H9 (cell line): ENCODE results near the gene KLK15. TPM values are rescaled to one million over a fixed set of nuclear protein-coding genes. Genes with fewer than 3 reads are reported as not detected.

Source experiments
- DNase-seq: peaks from one replicate; pipeline ENCODE4 v3.0.0-alpha.2; 2017
- H2AFZ ChIP-seq: one replicate; pipeline ENCODE4 v1.6.1; 2013; ENCODE audit warnings: mild to moderate bottlenecking, low read length, control low read depth, moderate library complexity
- H2AK5ac ChIP-seq: 2 replicates; pipeline ENCODE4 v1.6.1; 2013; ENCODE audit warnings: low read length, control low read depth, mixed read lengths; ENCODE audit not compliant: insufficient read length
- H2BK120ac ChIP-seq: one replicate; pipeline ENCODE4 v1.6.1; 2013; ENCODE audit warnings: low read depth, mild to moderate bottlenecking, low read length, control low read depth, inconsistent platforms; ENCODE audit not compliant: poor library complexity, severe bottlenecking
- H2BK12ac ChIP-seq: 2 replicates; pipeline ENCODE4 v1.6.1; 2013; ENCODE audit warnings: low read length, control low read depth, mixed read lengths, low read depth; ENCODE audit not compliant: insufficient read length
- H2BK15ac ChIP-seq: 2 replicates; pipeline ENCODE4 v1.6.1; 2013; ENCODE audit warnings: low read depth, low read length, control low read depth
- H2BK20ac ChIP-seq: one replicate; pipeline ENCODE4 v1.6.1; 2013; ENCODE audit warnings: low read depth, mild to moderate bottlenecking, low read length, control low read depth, inconsistent platforms; ENCODE audit not compliant: poor library complexity, severe bottlenecking
- H2BK5ac ChIP-seq: 2 replicates; pipeline ENCODE4 v1.6.1; 2013; ENCODE audit warnings: low read length, control low read depth, mixed read lengths; ENCODE audit not compliant: insufficient read length
- H3K14ac ChIP-seq: 2 replicates; pipeline ENCODE4 v1.6.1; 2013; ENCODE audit warnings: low read length, control low read depth; ENCODE audit not compliant: insufficient read depth
- H3K18ac ChIP-seq: 2 replicates; pipeline ENCODE4 v1.6.1; 2013; ENCODE audit warnings: low read depth, mild to moderate bottlenecking, mixed read lengths, low read length, control low read depth; ENCODE audit not compliant: insufficient read length
- H3K23ac ChIP-seq: 2 replicates; pipeline ENCODE4 v1.6.1; 2013; ENCODE audit warnings: low read length, control low read depth, mixed read lengths, low read depth; ENCODE audit not compliant: insufficient read length
- H3K23me2 ChIP-seq: 2 replicates; pipeline ENCODE4 v1.6.1; 2013; ENCODE audit warnings: low read depth, mild to moderate bottlenecking, mixed read lengths, low read length, control low read depth; ENCODE audit not compliant: insufficient read length, poor library complexity, severe bottlenecking
- H3K27ac ChIP-seq: 2 replicates; pipeline ENCODE4 v1.5.1; 2013; ENCODE audit warnings: low read length, control low read depth, mixed read lengths, low read depth; ENCODE audit not compliant: insufficient read length
- H3K27me3 ChIP-seq: 2 replicates; pipeline ENCODE4 v1.6.1; 2013; ENCODE audit warnings: low read length, control low read depth, inconsistent platforms; ENCODE audit not compliant: insufficient read depth
- H3K4ac ChIP-seq: 2 replicates; pipeline ENCODE4 v1.6.1; 2013; ENCODE audit warnings: low read depth, mild to moderate bottlenecking, control low read depth, inconsistent platforms, low read length, moderate library complexity
- H3K4me1 ChIP-seq: 2 replicates; pipeline ENCODE4 v1.6.1; 2013; ENCODE audit warnings: low read length, control low read depth, inconsistent platforms; ENCODE audit not compliant: insufficient read depth
- H3K4me2 ChIP-seq: 2 replicates; pipeline ENCODE4 v1.6.1; 2013; ENCODE audit warnings: low read length, control low read depth, mixed read lengths; ENCODE audit not compliant: insufficient read length, insufficient read depth
- H3K56ac ChIP-seq: 2 replicates; pipeline ENCODE4 v1.6.1; 2013; ENCODE audit warnings: low read depth, mild to moderate bottlenecking, mixed read lengths, low read length, control low read depth; ENCODE audit not compliant: insufficient read length
- H3K79me1 ChIP-seq: 2 replicates; pipeline ENCODE4 v1.6.1; 2013; ENCODE audit warnings: low read depth, mild to moderate bottlenecking, moderate library complexity, low read length, control low read depth, inconsistent platforms; ENCODE audit not compliant: insufficient read depth, poor library complexity, severe bottlenecking
- H3K79me2 ChIP-seq: 2 replicates; pipeline ENCODE4 v1.6.1; 2013; ENCODE audit warnings: low read length, control low read depth, inconsistent platforms; ENCODE audit not compliant: insufficient read depth
- H3K9ac ChIP-seq: 2 replicates; pipeline ENCODE4 v1.6.1; 2013; ENCODE audit warnings: low read length, control low read depth, mixed read lengths; ENCODE audit not compliant: insufficient read length; ENCODE audit errors: extremely low read depth
- H3K9me3 ChIP-seq: one replicate; pipeline ENCODE4 v1.6.1; 2013; ENCODE audit warnings: low read depth, low read length, inconsistent platforms; ENCODE audit not compliant: control insufficient read depth
- H3T11ph ChIP-seq: one replicate; pipeline ENCODE4 v1.6.1; 2013; ENCODE audit warnings: mild to moderate bottlenecking, low read length, control low read depth, inconsistent platforms
- H4K20me1 ChIP-seq: one replicate; pipeline ENCODE4 v1.6.1; 2013; ENCODE audit not compliant: control insufficient read depth, insufficient read length, insufficient read depth
- H4K5ac ChIP-seq: 2 replicates; pipeline ENCODE4 v1.6.1; 2013; ENCODE audit warnings: low read depth, mild to moderate bottlenecking, mixed read lengths, low read length, control low read depth; ENCODE audit not compliant: insufficient read length
- H4K8ac ChIP-seq: replicated peaks from 2 replicates; pipeline ENCODE4 v1.6.1; 2013; ENCODE audit warnings: low read length, control low read depth, mixed read lengths, low read depth; ENCODE audit not compliant: insufficient read length
- H4K91ac ChIP-seq: 2 replicates; pipeline ENCODE4 v1.6.1; 2013; ENCODE audit warnings: low read depth, mild to moderate bottlenecking, moderate library complexity, mixed read lengths, low read length, control low read depth; ENCODE audit not compliant: insufficient read length
- H3K27ac Mint-ChIP-seq, 3 experiments: 2 replicates in 2 of 3; 3 replicates in 1 of 3; pipeline ENCODE4 v1.8.0; 2020 to 2021; ENCODE audit warnings: mixed read lengths in 3 of 3, mild to moderate bottlenecking in 1 of 3, moderate library complexity in 1 of 3
- H3K27me3 Mint-ChIP-seq: 2 replicates; pipeline ENCODE4 v1.8.0; 2021; ENCODE audit warnings: low read depth, mild to moderate bottlenecking, moderate library complexity, mixed read lengths
- H3K36me3 Mint-ChIP-seq, 3 experiments: 2 replicates in 2 of 3; 3 replicates in 1 of 3; pipeline ENCODE4 v1.8.0; 2020 to 2021; ENCODE audit warnings: low read depth in 3 of 3, mixed read lengths in 3 of 3; ENCODE audit not compliant: insufficient read depth in 1 of 3
- H3K4me1 Mint-ChIP-seq, 2 experiments: 2 replicates each; pipeline ENCODE4 v1.8.0; 2020; ENCODE audit warnings: mixed read lengths in 2 of 2
- H3K4me3 Mint-ChIP-seq, 2 experiments: 2 replicates in 1 of 2; 3 replicates in 1 of 2; pipeline ENCODE4 v1.8.0; 2020 to 2021; ENCODE audit warnings: mild to moderate bottlenecking in 2 of 2, mixed read lengths in 2 of 2, moderate library complexity in 1 of 2
- H3K9me3 Mint-ChIP-seq, 2 experiments: 2 replicates in 1 of 2; 3 replicates in 1 of 2; pipeline ENCODE4 v1.8.0; 2020; ENCODE audit warnings: mild to moderate bottlenecking in 2 of 2, mixed read lengths in 2 of 2, moderate library complexity in 1 of 2
- CTCF ChIP-seq: fragments of 200-600 bp; sonication (generic); conservative IDR thresholded peaks from 3 replicates; pipeline ENCODE4 v1.8.0; 2021; ENCODE audit warnings: antibody characterized with exemption, mild to moderate bottlenecking
- WGBS: extraction: QIAGEN DNeasy Blood & Tissue Kit; methylation state at CpG from one replicate; pipeline ENCODE4 v1.1.7; 2013; ENCODE audit warnings: missing lambda C conversion rate, low lambda C conversion rate, mixed read lengths; ENCODE audit not compliant: insufficient read length; ENCODE audit errors: extremely low coverage; 5-methylcytosine and 5-hydroxymethylcytosine counted together
- total RNA-seq: library from RNA; stranded (reverse); gene quantifications from 2 replicates; pipeline ENCODE4 v1.2.1, GENCODE V29; 2021

The KLK15 gene
- total RNA-seq, 1 experiment from 2014 or later, result not detected

GRCh38 chr19:50837300-50837699, 3.9 kb upstream of the KLK15 start:
- no peak overlapping the region for H3K23ac ChIP-seq
- no peak overlapping the region for H4K91ac ChIP-seq
- H2AK5ac ChIP-seq, result no peak overlapping the region
- no peaks in the 10 kb centered on the region for H3K36me3 Mint-ChIP-seq
- H4K20me1 ChIP-seq, result no peaks in the 10 kb centered on the region
- H3K79me2 ChIP-seq, result no peaks in the 10 kb centered on the region
- H4K5ac ChIP-seq, result no peak overlapping the region
- H2BK15ac ChIP-seq, result no peak overlapping the region
- no peak overlapping the region for H2BK120ac ChIP-seq
- H3K18ac ChIP-seq, result no peak overlapping the region
- peaks cover 4% of the 10 kb centered on the region for H3K23me2 ChIP-seq
- H3K4me1 Mint-ChIP-seq, result peaks cover 13 to 26% of the 10 kb centered on the region in 2 experiments
- no peaks in the 10 kb centered on the region for H3K4me1 ChIP-seq
- no peak overlapping the region for H4K8ac ChIP-seq
- no peak for TF ChIP-seq CTCF
- H3K9me3 ChIP-seq, result no peaks in the 10 kb centered on the region
- H3K4me2 ChIP-seq, result no peak overlapping the region
- H2BK12ac ChIP-seq, result no peak overlapping the region
- H3K27ac Mint-ChIP-seq, result no peak overlapping the region; a peak in 1 of 7 replicates
- no peak overlapping the region for H3T11ph ChIP-seq
- no CpG with 5 or more reads among the region's 10 CpGs for WGBS
- DNase-seq, result no peak
- H2AFZ ChIP-seq, result no peak overlapping the region
- no peak overlapping the region for H2BK20ac ChIP-seq
- H3K27me3 Mint-ChIP-seq, result peaks cover 77% of the 10 kb centered on the region
- H2BK5ac ChIP-seq, result no peak overlapping the region
- no peak overlapping the region for H3K4ac ChIP-seq
- H3K27ac ChIP-seq, result no peak overlapping the region
- H3K56ac ChIP-seq, result no peak overlapping the region
- H3K27me3 ChIP-seq, result peaks cover 2% of the 10 kb centered on the region; the same call in 1 of the 2 replicates
- no peaks in the 10 kb centered on the region for H3K79me1 ChIP-seq
- no peaks in the 10 kb centered on the region; a peak in 3 of 5 replicates for H3K9me3 Mint-ChIP-seq
- no peak overlapping the region for H3K14ac ChIP-seq
- H3K4me3 Mint-ChIP-seq, result peak overlapping the region in 1 of 2 experiments; percentile 18; a peak in 4 of 5 replicates
- H3K9ac ChIP-seq, result no peak overlapping the region
